Thyroid gland (tissue), 4 donors: ENCODE results near the gene SPART.

Experiments
- CTCF ChIP-seq, 6 experiments: fragments of 200-600 bp in 3 of 6; fragments of 450-650 bp in 3 of 6; sonication (generic) in 3 of 6; IDR thresholded peaks; one replicate each; pipeline ENCODE4 v1.5.1; 2016 to 2019; ENCODE audit warnings: antibody characterized with exemption in 6 of 6, mild to moderate bottlenecking in 2 of 6, inconsistent platforms in 1 of 6, moderate library complexity in 1 of 6
- POLR2A ChIP-seq, 2 donors: fragments of 450-650 bp; IDR thresholded peaks; one replicate each; pipeline ENCODE4 v1.6.1; 2017; ENCODE audit warnings: antibody characterized with exemption in 2 of 2, mild to moderate bottlenecking in 2 of 2, moderate library complexity in 1 of 2

- TF ChIP-seq CTCF (IDR thresholded peaks at IDR 0.05) (no peak), POLR2A (IDR thresholded peaks at IDR 0.05) (no peak)
These were observed 60.2 kb downstream of the SPART start for GRCh38 chr13:36286006-36286405.
